Glomerular endothelial cell (primary cell): Measurements from ENCODE around the gene ATG5. TPM values are rescaled to one million over a fixed set of nuclear protein-coding genes. Genes with fewer than 3 reads are reported as not detected.
"Not testable (repeated sequence)": the region's sequence is repeated elsewhere in the genome, so short reads cannot be mapped to it uniquely, and the experiment has no call there.

Source experiments
- DNase-seq: peaks from one replicate; pipeline ENCODE4 v3.0.0-alpha.2; 2011; ENCODE audit warnings: low read depth, low spot score; ENCODE audit errors: extremely low read depth
- total RNA-seq: library from RNA; depleted of rRNA; stranded (reverse); fragments of >200 nt; gene quantifications from 2 replicates; pipeline ENCODE4 v1.2.3, GENCODE V29; 2015

ATG5 gene
- total RNA-seq, 1 donor from 2014 or later = 35.4 TPM

DNA sequence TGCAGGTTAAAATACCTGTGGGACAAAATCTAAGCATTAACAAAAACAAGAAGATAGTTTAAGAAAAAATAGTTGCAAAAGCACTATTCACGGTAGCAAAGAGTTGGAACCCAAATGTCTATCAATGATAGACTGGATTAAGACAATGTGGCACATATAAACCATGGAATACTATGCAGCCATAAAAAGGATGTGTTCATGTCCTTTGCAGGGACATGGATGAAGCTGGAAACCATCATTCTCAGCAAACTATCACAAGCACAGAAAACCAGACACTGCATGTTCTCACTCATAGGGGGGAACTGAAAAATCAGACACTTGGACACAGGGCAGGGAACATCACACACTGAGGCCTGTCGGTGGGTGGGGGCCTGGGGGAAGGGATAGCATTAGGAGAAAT lies 65.8 kb downstream of the ATG5 start:
- not testable (repeated sequence) for DNase-seq

GRCh38 chr6:106258726-106259125 lies 66.8 kb downstream of the ATG5 start:
- DNase-seq = no peak

GRCh38 chr6:106257195-106257594 lies 68.4 kb downstream of the ATG5 start:
- no peak for DNase-seq

GRCh38 chr6:106256201-106256968 lies 69.2 kb downstream of the ATG5 start:
- no peak for DNase-seq

- no peak for DNase-seq
These were observed 70.3 kb downstream of the ATG5 start for GRCh38 chr6:106255306-106255705.

- DNase-seq = no peak
These were observed 70.9 kb downstream of the ATG5 start for GRCh38 chr6:106254636-106255035.

GRCh38 chr6:106253731-106254130 lies 71.8 kb downstream of the ATG5 start:
- DNase-seq = no peak

DNA sequence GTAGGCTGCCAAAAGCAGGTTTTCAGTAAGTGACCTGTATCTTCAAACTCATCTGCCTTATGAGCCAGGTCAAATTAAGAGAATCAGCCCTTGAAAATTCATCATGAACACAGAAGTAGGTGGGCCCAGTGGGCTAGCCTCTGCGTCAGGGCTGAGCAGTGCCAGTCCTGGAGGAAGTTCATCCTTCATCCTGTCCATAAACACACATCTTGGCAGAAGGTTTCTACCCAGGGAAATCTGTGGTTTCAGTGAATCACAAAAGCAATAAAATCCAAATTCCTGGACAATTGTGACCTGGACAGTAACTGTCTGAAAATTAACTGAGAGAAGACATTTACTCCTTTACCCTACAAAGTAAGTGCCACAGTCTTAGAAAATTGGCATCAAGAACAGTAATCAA lies 72.4 kb downstream of the ATG5 start:
- no peak for DNase-seq

GRCh38 chr6:106252687-106253086 lies 72.9 kb downstream of the ATG5 start:
- no peak for DNase-seq

DNA sequence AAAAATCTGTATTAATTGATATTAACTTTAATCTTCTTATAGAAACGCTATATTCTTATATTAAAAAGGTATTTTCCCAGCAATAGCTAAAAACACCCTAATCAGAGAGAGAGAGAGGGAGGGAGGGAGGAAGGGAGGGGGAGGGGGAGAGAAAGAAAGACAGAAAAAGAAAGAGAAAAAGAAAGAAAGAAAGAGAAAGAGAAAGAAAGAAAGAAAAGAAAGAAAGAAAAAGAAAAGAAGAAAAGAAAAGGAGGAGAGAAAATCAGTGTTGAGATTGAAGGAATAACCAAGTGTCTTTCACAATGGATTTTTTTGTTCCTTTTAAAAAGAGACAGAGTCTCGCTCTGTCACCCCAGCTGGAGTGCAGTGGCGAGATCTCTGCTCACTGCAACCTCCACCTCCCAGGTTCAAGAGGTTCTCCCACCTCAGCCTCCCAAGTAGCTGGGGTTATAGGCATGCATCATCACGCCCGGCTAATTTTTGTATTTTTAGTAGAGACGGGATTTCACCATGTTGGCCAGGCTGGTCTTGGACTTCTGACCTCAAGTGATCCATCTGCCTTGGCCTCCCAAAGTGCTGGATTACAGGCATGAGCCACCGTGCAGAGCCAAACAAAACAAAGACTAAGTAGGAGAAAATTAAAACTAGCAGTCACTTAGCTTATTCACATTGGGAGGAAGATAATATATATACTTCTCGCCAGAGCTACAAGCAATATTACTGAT lies 73.9 kb downstream of the ATG5 start:
- not testable (repeated sequence) for DNase-seq

GRCh38 chr6:106250953-106251352 lies 74.6 kb downstream of the ATG5 start:
- DNase-seq = no peak

GRCh38 chr6:106249658-106250057 lies 75.9 kb downstream of the ATG5 start:
- no peak for DNase-seq

GRCh38 chr6:106247733-106248132 lies 77.8 kb downstream of the ATG5 start:
- no peak for DNase-seq

DNA sequence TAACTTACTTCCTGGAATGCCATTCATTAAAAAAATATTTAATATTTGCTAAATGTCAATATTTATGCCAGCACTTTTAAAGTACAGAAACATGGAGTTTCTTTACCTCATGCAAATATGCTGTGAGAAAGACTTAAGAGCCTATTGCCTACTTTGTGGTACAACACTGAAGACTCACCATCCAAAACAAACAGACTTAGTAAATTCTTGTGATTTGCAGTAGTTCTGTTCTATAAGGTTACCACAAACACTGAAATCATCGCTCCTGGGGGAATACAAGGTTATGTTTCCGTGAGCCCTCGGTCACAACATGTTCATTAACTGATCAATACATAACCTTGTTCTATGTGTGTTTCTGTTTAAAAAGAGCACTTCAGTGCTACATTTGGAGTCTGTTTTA lies 78.3 kb downstream of the ATG5 start:
- DNase-seq = no peak

DNA sequence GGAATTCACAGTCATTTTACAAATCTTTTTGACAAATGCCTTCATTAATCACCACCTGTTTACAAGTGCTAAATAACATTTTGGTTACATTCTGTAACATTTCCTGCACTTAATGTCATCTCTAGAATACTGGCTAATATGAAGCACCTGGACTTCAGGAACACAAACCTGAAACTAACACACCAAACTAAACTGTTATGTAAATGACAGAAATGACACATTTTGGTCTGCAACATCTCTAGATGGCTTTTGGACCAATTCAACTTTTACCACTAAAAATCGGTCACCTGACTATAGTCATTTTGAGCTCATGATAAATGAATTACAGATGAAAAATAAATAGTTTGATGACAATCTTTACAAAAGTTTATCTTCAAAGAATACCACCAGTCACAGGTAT lies 80.6 kb downstream of the ATG5 start:
- DNase-seq = no peak

GRCh38 chr6:106244521-106244920 lies 81.0 kb downstream of the ATG5 start:
- no peak for DNase-seq

- no peak for DNase-seq
These were observed 82.3 kb downstream of the ATG5 start for GRCh38 chr6:106243261-106243660.

- DNase-seq = no peak
These were observed 84.1 kb downstream of the ATG5 start for GRCh38 chr6:106241498-106241897.

GRCh38 chr6:106237286-106237685 lies 88.3 kb downstream of the ATG5 start:
- DNase-seq = no peak

DNA sequence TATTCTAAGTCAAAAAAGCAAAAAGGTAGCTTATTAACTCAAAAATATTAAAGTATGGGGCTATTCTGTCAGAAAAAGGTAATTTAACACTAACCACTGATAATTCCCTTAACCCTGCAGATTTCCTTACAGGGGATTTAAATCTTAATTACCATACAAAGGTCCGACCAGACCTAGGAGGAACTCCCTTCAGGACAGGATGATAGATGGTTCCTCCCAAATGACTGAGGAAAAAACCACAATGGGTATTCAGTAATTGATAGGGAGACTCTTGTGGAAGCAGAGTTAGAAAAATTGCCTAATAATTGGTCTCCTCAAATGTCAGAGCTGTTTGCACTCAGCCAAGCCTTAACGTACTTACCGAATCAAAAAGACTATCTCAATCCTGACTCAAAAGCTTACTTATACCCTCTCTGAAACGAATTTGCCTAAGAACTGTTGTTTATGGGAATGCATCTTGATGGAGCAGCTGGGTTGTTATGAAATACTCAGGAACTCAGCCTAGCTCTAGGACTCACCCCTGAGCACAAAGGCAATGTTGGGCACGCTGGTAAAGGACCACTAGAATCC lies 95.6 kb downstream of the ATG5 start:
- DNase-seq = not testable (repeated sequence)

DNA sequence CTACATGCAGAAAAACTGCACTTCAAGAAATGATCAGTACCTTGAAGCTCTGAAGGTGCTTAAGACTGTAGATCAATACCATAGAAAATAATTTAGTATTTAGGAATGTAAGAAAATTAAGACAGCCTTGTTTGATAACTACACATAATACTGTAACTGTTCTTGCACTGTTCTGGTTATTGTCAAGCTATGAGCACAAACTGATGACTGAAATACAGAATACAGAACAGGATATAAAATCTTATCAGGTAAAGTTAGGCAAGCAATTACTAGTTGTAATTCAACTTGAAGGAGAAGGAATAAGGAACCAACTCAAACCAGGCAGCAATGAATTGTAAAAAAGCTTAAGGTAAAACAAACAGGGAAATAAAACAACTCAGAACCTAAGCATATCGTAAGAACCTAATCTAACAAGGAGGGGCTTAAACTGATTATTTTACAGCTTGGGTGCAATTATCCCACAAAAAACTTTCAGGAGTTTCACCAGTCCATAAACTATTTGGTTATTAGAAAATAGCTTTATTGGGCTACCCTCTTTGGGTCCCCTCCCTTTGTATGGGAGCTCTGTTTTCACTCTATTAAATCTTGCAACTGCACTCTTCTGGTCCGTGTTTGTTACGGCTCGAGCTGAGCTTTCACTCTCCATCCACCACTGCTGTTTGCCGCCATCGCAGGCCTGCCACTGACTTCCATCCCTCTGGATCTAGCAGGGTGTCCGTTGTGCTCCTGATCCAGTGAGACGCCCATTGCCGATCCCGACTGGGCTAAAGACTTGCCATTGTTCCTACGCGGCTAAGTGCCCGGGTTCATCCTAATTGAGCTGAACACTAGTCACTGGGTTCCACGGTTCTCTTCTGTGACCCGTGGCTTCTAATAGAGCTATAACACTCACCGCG lies 97.7 kb downstream of the ATG5 start:
- DNase-seq = no peak
